HG03520 (cell line): ENCODE data around the gene MTA1.

ENCODE experiments used
- ATAC-seq: cut with Tn5 transposase; IDR thresholded peaks from one replicate; pipeline ENCODE4 v1.9.1; 2021; ENCODE audit warnings: mild to moderate bottlenecking, moderate library complexity; ENCODE audit not compliant: unreplicated experiment

Gene MTA1

GRCh38 chr14:105419195-105420091 lies at the start of gene MTA1:
TSS of gene MTA1 (plus strand) at chr14:105419827. CDS start at chr14:105420036, 209 bp downstream.
- no peak for ATAC-seq

DNA sequence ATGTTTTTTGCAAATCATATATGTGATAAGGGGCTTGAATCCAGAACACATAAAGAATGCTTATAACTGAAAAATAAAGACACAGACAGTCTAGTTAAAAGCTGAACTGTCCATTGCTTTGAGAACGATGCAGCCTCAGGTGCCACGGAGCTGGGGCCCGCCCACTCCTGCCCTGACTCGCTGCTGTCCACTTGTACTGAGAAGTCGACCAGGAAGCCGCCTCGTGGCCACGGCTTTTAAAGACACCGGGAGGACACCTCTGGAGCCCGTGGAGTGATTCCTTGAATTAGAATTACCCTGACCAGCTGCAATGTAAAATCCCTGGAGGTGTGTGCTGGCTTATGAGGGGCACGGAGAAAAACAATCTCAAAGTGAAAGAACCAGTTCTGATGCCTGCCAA lies 45.2 kb upstream of the MTA1 start:
- no peak for ATAC-seq

- no peak for ATAC-seq
These were observed 44.0 kb upstream of the MTA1 start for GRCh38 chr14:105375635-105376057.

GRCh38 chr14:105376521-105377440 lies 42.8 kb upstream of the MTA1 start:
- ATAC-seq = no peak

DNA sequence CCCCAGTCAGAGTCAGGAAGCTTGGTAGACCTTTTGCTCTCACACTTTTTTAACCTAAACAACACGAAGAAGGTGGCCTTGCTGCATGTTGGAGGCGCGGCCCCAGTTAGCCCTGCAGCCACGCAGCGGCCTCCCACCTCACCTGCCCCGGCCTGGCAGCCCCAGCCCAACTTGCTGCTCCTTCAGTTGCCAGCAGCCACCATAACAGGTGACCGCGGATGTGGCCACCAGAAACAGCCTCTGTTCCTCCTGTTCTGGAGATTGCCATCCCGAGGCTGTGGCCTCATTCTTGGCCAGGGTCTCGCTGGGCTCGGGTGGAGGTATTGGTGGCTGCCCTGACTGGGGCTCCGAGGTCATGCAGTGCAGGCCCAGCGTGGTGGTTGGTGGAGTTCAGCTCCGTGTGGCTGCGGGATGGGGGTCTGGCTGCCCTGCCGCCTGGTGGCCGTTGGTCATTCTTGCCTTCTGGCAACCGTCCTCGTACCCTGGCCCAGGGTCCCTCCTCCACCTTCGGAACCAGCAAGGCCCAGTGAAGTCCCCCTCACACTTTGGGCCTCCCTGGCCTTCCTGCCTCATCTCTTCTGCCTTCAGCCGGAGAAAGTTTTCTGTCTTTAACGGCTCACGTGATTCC lies 42.0 kb upstream of the MTA1 start:
- ATAC-seq = no peak

DNA sequence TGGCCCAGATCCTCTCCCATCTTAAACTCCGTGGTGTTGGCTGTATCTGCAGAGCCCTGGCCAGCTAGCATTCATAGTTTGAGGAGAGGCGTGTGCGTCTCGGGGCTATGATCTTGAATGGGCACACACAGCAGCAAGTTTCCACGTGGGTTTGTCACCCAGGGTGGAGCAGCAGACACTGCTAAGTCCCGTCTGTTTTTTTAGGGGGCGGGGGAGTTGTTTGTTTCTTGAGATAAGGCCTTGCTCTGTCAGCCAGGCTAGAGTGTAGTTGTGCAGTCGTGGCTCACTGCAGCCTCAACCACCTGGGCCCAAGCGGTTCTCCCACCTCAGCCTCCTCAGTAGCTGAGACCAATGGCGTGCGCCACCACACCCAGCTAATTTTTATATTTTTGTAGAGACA lies 41.4 kb upstream of the MTA1 start:
- ATAC-seq = no peak

DNA sequence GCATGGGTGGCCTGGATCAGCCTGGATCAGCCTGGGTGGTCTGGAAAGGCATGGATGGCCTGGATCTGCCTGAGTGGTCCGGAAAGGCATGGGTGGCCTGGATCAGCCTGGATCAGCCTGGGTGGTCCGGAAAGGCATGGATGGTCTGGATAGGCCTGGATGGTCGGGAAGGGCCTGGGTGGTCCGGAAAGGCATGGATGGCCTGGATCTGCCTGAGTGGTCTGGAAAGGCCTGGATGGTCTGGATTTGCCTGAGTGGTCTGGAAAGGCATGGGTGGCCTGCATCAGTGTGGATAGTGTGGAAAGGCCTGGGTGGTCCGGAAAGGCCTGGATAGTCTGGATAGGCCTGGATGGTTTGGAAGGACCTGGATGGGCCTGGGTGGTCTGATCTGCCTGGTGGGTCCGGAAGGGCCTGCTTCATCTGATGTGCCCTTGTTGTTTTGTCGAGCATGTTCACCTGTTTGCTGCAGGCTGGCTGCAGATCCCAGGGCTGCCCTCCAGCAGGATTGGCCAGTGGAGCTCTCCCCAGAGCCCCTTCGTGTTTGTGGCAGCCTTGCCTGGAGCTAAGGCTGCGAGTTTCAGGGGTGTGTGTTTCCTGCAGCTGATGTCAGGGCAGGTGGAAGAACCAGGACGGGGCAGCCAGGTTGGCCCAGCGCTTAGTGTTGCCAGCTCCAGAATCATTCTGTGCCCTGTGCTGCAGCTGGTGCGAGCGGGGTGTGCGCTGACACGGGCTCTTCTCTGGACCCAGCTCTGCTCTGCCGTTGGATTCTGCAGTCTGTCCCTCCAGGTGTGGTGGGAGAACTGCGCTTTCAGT lies 40.5 kb upstream of the MTA1 start:
- ATAC-seq = no peak

GRCh38 chr14:105379946-105380345 lies 39.7 kb upstream of the MTA1 start:
- no peak for ATAC-seq

- no peak for ATAC-seq
These were observed 38.9 kb upstream of the MTA1 start for GRCh38 chr14:105380756-105381155.

DNA sequence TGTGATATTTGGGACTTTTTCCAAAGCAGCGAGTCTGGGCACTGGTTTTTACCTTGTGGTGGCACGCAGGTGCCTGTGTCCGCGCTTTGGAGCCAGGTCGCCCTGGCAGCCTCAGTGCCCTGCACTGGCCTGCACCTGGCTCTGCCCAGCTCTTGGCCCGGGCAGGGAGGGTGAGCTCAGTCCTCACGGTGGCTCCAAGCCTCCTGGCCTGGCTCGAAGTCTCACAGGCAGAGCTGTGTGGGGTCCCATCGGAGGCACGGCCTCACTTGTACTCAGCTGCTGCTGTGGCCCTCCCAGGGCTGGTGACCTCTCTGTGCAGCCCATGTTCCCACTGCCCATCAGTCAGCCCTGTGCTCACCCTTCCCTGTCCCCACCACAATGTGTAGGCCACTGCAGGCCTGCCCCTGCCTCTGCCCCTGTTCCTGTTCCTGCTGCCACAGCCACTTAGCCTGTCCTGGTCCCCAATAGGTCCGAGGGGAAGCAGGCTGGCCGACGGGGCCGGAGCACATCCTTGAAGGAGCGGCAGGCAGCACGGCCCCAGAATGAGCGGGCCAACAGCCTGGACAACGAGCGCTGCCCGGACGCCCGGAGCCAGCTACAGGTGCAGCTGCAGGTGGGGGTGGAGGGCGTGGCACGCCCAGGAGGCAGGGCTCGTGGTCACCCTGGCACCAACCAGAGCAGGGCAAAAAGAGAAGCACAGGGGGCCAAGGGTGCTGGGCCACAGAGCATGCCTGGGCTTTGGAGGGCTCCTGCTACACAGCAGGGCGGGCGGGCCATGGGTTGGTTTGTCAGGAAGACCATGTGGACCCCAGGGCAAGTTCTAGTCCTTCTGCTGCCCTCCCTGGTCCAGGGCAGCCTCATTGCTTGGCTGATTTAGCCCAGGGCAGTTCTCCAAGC lies 37.9 kb upstream of the MTA1 start:
- no peak for ATAC-seq

DNA sequence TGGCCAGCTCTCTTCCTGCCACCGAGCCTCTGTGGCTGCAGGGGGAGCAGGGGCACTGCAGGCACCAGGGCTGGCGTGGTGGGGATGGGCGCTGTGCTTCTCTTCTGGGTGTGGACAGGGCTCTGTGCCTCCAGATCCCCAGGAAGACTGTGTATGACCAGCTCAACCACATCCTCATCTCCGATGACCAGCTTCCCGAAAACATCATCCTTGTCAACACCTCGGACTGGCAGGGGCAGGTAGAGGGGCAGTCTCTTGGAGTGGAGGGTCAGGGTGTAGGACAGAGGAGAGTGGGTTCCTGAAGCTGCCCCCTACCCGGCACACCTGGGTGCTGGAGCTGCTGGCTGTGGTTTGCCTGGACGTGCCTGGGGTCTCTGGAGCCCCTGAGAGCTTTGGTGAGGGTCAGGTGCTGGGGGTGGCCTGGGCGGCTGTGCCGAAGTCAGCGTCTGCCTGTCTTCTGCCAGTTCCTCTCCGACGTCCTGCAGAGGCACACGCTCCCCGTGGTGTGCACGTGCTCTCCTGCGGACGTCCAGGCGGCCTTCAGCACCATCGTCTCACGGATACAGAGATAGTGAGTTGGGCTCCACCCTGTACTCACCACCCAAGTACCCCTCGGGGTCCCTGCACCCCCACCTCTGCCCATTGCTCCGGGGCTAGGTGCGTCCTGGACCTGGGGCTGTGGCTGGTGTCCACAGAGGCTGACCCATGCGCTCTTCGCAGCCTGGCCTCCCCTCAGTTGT lies 37.1 kb upstream of the MTA1 start:
- ATAC-seq = no peak

GRCh38 chr14:105383083-105383730 lies 36.4 kb upstream of the MTA1 start:
- no peak for ATAC-seq

GRCh38 chr14:105384041-105384557 lies 35.5 kb upstream of the MTA1 start:
- no peak for ATAC-seq

DNA sequence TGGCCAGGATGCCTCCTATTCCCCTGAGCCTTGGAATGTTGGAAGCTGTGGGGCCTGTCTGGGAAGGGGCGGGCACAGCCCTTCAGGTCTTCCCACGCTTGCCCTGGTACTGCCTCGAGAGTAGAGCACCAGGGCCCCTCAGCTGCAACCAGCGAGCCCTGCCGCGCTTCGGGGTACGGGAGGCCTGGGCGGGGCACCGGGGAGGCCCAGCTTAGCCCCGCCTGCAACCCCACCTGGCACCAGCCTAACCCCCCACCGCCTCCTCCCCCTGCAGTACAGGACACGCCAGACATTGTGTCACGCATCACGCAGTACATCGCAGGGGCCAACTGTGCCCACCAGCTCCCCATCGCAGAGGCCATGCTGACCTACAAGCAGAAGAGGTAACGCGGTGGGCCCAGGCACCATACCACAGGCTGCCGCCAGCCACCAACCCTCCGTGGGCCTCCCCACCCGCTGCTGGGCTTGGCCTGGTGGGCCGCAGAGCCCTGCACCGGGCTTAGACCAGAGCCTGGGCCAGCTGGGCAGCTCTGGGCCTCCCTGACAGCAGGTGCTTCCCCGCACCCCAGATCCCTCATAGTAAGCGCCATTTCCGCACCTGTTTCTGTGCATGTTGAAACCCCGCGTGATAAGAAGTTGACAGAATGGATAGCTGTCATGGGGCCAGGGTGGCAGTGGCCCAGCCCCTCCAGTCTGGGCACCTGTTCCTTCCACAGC lies 34.9 kb upstream of the MTA1 start:
- ATAC-seq = no peak

- ATAC-seq = no peak
These were observed 34.3 kb upstream of the MTA1 start for GRCh38 chr14:105385322-105385637.

DNA sequence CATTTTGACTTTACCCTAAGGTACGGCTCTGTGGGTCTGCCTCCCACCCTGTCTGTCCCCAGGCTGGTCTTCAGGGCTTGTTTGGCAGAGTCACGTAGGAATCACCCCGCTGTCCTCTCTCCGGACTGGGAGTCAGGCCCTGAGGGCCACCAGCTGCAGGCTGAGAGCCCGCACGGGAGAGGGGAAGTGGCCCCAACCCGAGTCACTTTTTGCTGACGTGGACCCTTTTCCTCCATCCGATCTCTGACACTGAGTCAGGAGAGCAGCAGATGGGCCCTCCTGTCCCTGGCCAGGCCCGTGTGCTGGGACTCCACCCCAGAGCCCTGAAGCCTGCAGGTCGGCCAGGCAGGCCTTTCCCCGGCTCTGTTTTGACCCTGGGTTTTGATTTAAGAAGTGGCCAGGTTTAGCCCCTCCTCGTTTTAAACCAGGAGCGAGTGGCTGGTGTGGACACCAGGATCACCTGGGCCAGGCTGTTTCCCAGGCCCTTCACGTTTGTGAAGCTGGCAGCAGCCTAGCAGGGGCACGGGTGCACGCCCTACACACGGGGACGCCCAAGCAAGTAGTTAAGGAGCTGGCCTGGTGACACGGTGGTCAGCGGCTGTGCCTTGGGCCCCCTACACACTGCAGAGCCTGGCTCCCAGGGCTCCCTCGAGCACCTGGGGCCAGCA lies 33.8 kb upstream of the MTA1 start:
- ATAC-seq = no peak
